Neuronal stem cell (in vitro differentiated cells): ENCODE results near the gene S100A8.
A peak's percentile ranks its signal among the peaks of the same experiment; 100 is the strongest.

Experiments used
- DNase-seq: peaks from one replicate; pipeline ENCODE4 v3.0.0-alpha.2; 2013; ENCODE audit warnings: low spot score
- H2AFZ ChIP-seq: one replicate; pipeline ENCODE4 v1.6.1; 2013; ENCODE audit warnings: mild to moderate bottlenecking, low read length, inconsistent platforms
- H2AK5ac ChIP-seq: 2 replicates; pipeline ENCODE4 v1.6.1; 2013; ENCODE audit warnings: low read depth, mild to moderate bottlenecking, inconsistent platforms, low read length, moderate library complexity, mixed read lengths
- H2BK120ac ChIP-seq: 2 replicates; pipeline ENCODE4 v1.6.1; 2013; ENCODE audit warnings: low read depth, mild to moderate bottlenecking, inconsistent platforms, low read length, moderate library complexity, mixed read lengths
- H2BK12ac ChIP-seq: one replicate; pipeline ENCODE4 v1.6.1; 2013; ENCODE audit warnings: low read length, inconsistent platforms
- H2BK15ac ChIP-seq: 2 replicates; pipeline ENCODE4 v1.6.1; 2013; ENCODE audit warnings: mild to moderate bottlenecking, low read length, inconsistent platforms, mixed read lengths
- H2BK5ac ChIP-seq: one replicate; pipeline ENCODE4 v1.6.1; 2013; ENCODE audit warnings: inconsistent platforms, mild to moderate bottlenecking, low read length, moderate library complexity
- H3K14ac ChIP-seq: one replicate; pipeline ENCODE4 v1.6.1; 2013; ENCODE audit warnings: low read length, inconsistent platforms
- H3K18ac ChIP-seq: 2 replicates; pipeline ENCODE4 v1.6.1; 2013; ENCODE audit warnings: low read length, inconsistent platforms
- H3K23ac ChIP-seq: 2 replicates; pipeline ENCODE4 v1.6.1; 2013; ENCODE audit warnings: low read depth, mild to moderate bottlenecking, mixed read lengths, low read length, inconsistent platforms; ENCODE audit not compliant: poor library complexity
- H3K27ac ChIP-seq: replicated peaks from 3 replicates; pipeline ENCODE4 v1.5.1; 2013; ENCODE audit warnings: low read length, inconsistent platforms
- H3K27me3 ChIP-seq, 3 experiments: 2 replicates each; pipeline ENCODE4 v1.6.1; 2013; ENCODE audit warnings: low read length in 3 of 3, mild to moderate bottlenecking in 2 of 3, inconsistent platforms in 1 of 3, low read depth in 1 of 3, mixed read lengths in 1 of 3, moderate library complexity in 1 of 3; ENCODE audit not compliant: control insufficient read depth in 3 of 3, insufficient read depth in 3 of 3
- H3K36me3 ChIP-seq, 2 donors: replicated peaks in 1 of 2; 2 replicates each; pipeline ENCODE4 v1.6.1; 2013; ENCODE audit warnings: low read length in 2 of 2; ENCODE audit not compliant: control insufficient read depth in 2 of 2, insufficient read depth in 2 of 2
- H3K4ac ChIP-seq: 2 replicates; pipeline ENCODE4 v1.6.1; 2013; ENCODE audit warnings: inconsistent platforms, mild to moderate bottlenecking, low read length, moderate library complexity
- H3K4me1 ChIP-seq, 2 donors: 1 replicate in 1 of 2; 2 replicates in 1 of 2; pipeline ENCODE4 v1.6.1; 2013; ENCODE audit warnings: low read length in 2 of 2, low read depth in 1 of 2; ENCODE audit not compliant: control insufficient read depth in 2 of 2, insufficient read depth in 1 of 2
- H3K4me2 ChIP-seq: one replicate; pipeline ENCODE4 v1.6.1; 2013; ENCODE audit warnings: mild to moderate bottlenecking, low read length, inconsistent platforms; ENCODE audit not compliant: insufficient read depth, poor library complexity, severe bottlenecking
- H3K4me3 ChIP-seq, 2 donors: 2 replicates each; pipeline ENCODE4 v1.5.1; 2013; ENCODE audit warnings: low read length in 2 of 2, mild to moderate bottlenecking in 2 of 2, inconsistent platforms in 1 of 2, moderate library complexity in 1 of 2
- H3K79me1 ChIP-seq: one replicate; pipeline ENCODE4 v1.6.1; 2013; ENCODE audit warnings: low read depth, mild to moderate bottlenecking, inconsistent platforms, low read length, moderate library complexity
- H3K9ac ChIP-seq: one replicate; pipeline ENCODE4 v1.6.1; 2013; ENCODE audit warnings: mild to moderate bottlenecking, low read depth, low read length, inconsistent platforms; ENCODE audit not compliant: poor library complexity
- H3K9me3 ChIP-seq, 2 donors: replicated peaks in 1 of 2; 2 replicates each; pipeline versions ENCODE3 to v1.6.1; 2013; ENCODE audit warnings: low read length in 2 of 2, mild to moderate bottlenecking in 2 of 2, inconsistent platforms in 1 of 2, low read depth in 1 of 2, mixed read lengths in 1 of 2, moderate library complexity in 1 of 2; ENCODE audit not compliant: control insufficient read depth in 2 of 2, insufficient read depth in 1 of 2
- H4K8ac ChIP-seq: one replicate; pipeline ENCODE4 v1.6.1; 2013; ENCODE audit warnings: low read depth, mild to moderate bottlenecking, inconsistent platforms, low read length, moderate library complexity
- H4K91ac ChIP-seq: one replicate; pipeline ENCODE4 v1.6.1; 2013; ENCODE audit warnings: low read length, low read depth, mild to moderate bottlenecking, inconsistent platforms; ENCODE audit not compliant: poor library complexity
- WGBS, 2 donors: extraction: QIAGEN DNeasy Blood & Tissue Kit; methylation state at CpG; one replicate each; pipeline ENCODE4 v1.1.7; 2013; ENCODE audit warnings: missing lambda C conversion rate in 2 of 2, mixed read lengths in 1 of 2; ENCODE audit not compliant: insufficient read length in 2 of 2, insufficient replicate concordance in 1 of 2; ENCODE audit errors: extremely low coverage in 2 of 2; 5-methylcytosine and 5-hydroxymethylcytosine counted together

The S100A8 gene

GRCh38 chr1:153345187-153346076 is 45.4 kb downstream of the S100A8 start:
- Histone ChIP-seq H2AFZ (no peak overlapping the region), H3K36me3 (no peaks in the 10 kb centered on the region), H2BK120ac (no peak overlapping the region), H4K91ac (no peak overlapping the region), H2AK5ac (no peak overlapping the region), H3K27ac (no peak overlapping the region), H3K4me2 (no peak overlapping the region), H4K8ac (no peak overlapping the region), H3K79me1 (no peaks in the 10 kb centered on the region), H3K27me3 (peaks cover 0 to 4% (median 0%) of the 10 kb centered on the region in 3 experiments), H3K23ac (peak overlapping the region; percentile 83), H3K4me3 (peak overlapping the region in 1 of 2 donors; percentile 51), H3K4ac (no peak overlapping the region), H2BK5ac (no peak overlapping the region), H3K14ac (no peak overlapping the region), H3K4me1 (peaks cover 0 to 2% of the 10 kb centered on the region in 2 donors), H2BK12ac (peak overlapping the region; percentile 73), H3K9me3 (no peaks in the 10 kb centered on the region), H2BK15ac (no peak overlapping the region), H3K18ac (no peak overlapping the region), H3K9ac (no peak overlapping the region)
- no CpG with 5 or more reads among the region's 14 CpGs for WGBS, 2 donors
- DNase-seq: no peak

GRCh38 chr1:153344718-153345025 is 46.2 kb downstream of the S100A8 start:
- no peak for DNase-seq
- H3K14ac ChIP-seq: no peak overlapping the region

GRCh38 chr1:153343811-153344717 is 46.8 kb downstream of the S100A8 start:
- Histone ChIP-seq H3K4me3 (peak overlapping the region in 1 of 2 donors; percentile 19), H3K79me1 (no peaks in the 10 kb centered on the region), H3K23ac (peak overlapping the region; percentile 25), H2BK12ac (no peak overlapping the region), H3K27me3 (peaks cover 0 to 8% (median 0%) of the 10 kb centered on the region in 3 experiments), H2BK5ac (no peak overlapping the region), H2AK5ac (no peak overlapping the region), H2BK15ac (no peak overlapping the region), H3K4me1 (peaks cover 0 to 2% of the 10 kb centered on the region in 2 donors), H3K4me2 (no peak overlapping the region), H4K8ac (no peak overlapping the region), H2BK120ac (no peak overlapping the region), H2AFZ (no peak overlapping the region), H3K9me3 (no peaks in the 10 kb centered on the region), H3K9ac (no peak overlapping the region), H3K14ac (no peak overlapping the region), H3K27ac (no peak overlapping the region), H3K18ac (peak overlapping the region; percentile 18), H4K91ac (no peak overlapping the region), H3K4ac (no peak overlapping the region), H3K36me3 (no peaks in the 10 kb centered on the region)
- no peak for DNase-seq
- WGBS, 2 donors: no CpG with 5 or more reads among the region's 9 CpGs

More at GRCh38 chr1:153344718-153345025, 46.2 kb downstream of the S100A8 start:
- no peaks in the 10 kb centered on the region for H3K36me3 ChIP-seq
- no peak overlapping the region for H2BK5ac ChIP-seq
- no peak overlapping the region for H2BK15ac ChIP-seq
- H3K23ac ChIP-seq: peak overlapping the region; percentile 25
- no peak overlapping the region for H2BK120ac ChIP-seq
- H3K9ac ChIP-seq: no peak overlapping the region
- no peak overlapping the region for H4K8ac ChIP-seq
- H3K18ac ChIP-seq: no peak overlapping the region
- peaks cover 0 to 5% (median 0%) of the 10 kb centered on the region in 3 experiments for H3K27me3 ChIP-seq
- H3K4ac ChIP-seq: no peak overlapping the region
- H3K4me2 ChIP-seq: no peak overlapping the region
- no peak overlapping the region for H2AFZ ChIP-seq
- H3K4me1 ChIP-seq: peaks cover 0 to 2% of the 10 kb centered on the region in 2 donors
- no peaks in the 10 kb centered on the region for H3K9me3 ChIP-seq
- H3K79me1 ChIP-seq: no peaks in the 10 kb centered on the region
- no peak overlapping the region for H3K4me3 ChIP-seq
- no peak overlapping the region for H2AK5ac ChIP-seq
- H3K27ac ChIP-seq: no peak overlapping the region
- no peak overlapping the region for H4K91ac ChIP-seq
- H2BK12ac ChIP-seq: no peak overlapping the region
- WGBS, 2 donors: no CpG with 5 or more reads among the region's 3 CpGs
